Embryonic facial prominence (tissue), 1 donor: ENCODE measurements around the gene TMBIM6.
A peak's percentile ranks its signal among the peaks of the same experiment; 100 is the strongest.
"Not testable (repeated sequence)": the region's sequence is repeated elsewhere in the genome, so short reads cannot be mapped to it uniquely, and the experiment has no call there.

Source experiments
- DNase-seq: peaks from one replicate; pipeline ENCODE4 v3.0.0-alpha.2; 2016; ENCODE audit errors: extremely low spot score

TMBIM6 gene, protein sequence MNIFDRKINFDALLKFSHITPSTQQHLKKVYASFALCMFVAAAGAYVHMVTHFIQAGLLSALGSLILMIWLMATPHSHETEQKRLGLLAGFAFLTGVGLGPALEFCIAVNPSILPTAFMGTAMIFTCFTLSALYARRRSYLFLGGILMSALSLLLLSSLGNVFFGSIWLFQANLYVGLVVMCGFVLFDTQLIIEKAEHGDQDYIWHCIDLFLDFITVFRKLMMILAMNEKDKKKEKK

DNA sequence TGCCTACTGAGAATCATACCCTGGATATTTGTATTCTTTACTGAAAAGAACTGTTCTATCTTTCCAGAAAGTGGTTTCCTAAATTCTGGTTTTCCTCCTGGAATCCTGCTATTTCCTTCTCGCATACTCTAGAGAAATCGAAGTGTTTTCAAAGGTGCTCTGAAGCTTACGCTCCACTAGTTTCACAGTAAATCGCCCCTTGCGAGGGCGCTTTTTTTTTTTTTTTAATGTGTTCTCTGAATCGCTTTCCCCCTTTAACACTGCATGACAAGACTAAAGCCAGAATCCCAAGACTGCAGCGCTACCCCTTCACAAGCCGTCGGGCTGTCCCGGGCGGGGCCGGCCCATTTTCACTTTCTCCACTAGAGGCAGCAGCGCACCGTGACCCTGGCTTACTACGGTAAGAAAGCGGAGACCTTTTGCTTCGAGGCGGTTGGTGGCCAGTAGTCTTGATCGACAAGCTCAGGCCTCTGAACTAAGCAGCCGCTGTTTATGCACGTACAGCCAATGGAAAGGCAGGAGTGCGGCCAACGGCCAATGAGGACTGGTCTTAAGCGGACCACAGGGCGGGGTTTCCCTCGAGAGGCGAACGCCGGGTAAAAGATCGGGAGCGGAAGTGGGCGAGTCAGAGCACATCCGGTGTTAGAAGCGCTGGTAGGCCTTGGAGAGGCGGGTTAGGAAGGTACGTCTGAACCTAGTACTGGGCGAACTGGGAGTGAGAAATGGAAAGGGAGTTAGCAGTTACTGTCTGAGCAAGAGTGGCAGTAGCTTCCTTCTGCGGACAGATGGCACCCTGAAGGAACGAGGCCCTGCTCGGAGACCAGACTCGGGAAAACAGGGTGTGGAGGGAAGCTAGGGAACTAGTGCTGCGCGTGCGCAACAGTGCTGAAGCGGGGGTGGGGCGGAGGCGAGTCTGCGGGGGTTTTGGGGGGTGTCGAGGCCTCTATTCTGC, at the start of gene TMBIM6:
TMBIM6 (plus strand) TSS at position 628 of the 952 bp plus-strand sequence. CDS start 10,937 bp downstream, outside the sequence.
- DNase-seq = peak; percentile 100

DNA sequence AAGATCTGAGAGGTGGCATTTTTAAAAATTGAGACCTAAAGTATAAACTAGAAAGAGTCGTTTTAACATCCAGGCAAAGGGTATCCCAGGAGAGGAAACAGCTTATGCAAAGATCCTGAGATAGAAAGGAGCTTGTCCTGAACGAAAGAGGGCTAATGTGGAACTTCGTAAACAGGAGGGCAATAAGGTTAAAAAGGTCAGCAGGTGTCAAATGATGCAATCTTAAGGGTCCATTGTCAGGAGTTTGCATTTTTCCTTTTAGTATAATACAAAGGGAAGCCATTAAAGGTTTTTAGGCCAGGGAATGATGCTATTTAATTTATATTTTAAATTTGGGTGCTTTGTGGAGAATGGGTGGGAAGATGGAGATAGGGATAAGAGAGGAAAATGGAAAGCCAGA, 48.5 kb upstream of the TMBIM6 start:
- DNase-seq = no peak

DNA sequence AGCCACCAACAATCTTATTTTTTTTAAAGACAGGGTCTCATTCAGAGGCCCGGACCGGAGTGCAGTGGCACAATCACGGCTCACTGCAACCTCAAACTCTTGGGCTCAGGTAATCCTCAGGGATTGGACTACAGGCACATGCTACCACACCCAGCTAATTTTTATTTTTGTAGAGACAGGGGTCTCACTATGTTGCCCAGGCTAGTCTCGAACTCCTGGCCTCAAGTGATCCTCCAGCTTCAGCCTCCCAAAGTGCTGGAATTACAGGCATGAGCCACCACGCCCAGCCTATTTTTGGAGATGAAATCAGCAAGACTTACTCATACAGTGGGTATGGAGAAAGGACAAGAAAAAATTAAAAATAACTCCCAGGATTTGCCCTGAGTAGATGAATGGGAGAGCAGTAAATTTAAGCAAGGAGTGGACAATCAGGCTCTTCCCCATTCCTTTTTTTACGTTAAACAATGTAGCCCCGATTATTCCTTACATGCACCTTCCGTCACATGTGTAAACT, 47.4 kb upstream of the TMBIM6 start:
- no peak for DNase-seq

DNA sequence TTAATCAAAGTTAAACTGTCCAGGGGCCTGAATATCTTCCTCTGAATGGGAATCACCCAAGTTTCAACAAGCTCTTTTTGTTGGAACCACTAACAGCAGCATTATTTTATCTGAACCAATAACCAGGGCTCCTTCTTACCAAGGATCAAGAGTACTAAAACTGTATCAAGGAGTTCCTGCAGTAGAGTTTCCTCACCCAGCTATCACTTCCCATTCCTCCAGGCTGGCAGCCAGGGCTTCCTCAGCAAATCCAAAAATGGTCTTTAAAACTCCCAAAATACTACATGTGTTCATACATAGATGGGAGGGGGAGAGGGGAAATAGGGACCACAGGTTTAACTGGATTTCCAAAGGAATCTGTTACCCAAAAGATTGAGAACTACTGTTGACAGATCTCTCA, 44.6 kb upstream of the TMBIM6 start:
- DNase-seq = no peak

DNA sequence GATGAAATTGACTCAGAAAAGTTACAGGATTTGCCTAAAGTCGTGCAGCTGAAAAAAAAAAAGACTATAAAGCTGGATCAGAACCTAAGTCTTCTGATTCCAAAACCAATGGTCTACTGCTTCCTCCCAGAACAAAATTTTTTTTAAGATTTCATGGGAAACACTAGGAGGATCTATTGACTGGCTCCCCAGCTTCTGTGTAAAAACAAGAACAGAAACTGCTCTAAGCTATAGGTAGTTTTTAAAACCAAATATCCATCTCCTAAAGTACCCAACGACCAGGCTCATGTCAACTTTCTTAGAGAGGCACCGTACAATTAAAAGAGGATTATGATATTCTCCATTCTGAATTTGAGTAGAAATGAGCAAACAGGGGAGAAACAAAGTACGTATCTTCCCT, 43.5 kb upstream of the TMBIM6 start:
- DNase-seq = no peak

DNA sequence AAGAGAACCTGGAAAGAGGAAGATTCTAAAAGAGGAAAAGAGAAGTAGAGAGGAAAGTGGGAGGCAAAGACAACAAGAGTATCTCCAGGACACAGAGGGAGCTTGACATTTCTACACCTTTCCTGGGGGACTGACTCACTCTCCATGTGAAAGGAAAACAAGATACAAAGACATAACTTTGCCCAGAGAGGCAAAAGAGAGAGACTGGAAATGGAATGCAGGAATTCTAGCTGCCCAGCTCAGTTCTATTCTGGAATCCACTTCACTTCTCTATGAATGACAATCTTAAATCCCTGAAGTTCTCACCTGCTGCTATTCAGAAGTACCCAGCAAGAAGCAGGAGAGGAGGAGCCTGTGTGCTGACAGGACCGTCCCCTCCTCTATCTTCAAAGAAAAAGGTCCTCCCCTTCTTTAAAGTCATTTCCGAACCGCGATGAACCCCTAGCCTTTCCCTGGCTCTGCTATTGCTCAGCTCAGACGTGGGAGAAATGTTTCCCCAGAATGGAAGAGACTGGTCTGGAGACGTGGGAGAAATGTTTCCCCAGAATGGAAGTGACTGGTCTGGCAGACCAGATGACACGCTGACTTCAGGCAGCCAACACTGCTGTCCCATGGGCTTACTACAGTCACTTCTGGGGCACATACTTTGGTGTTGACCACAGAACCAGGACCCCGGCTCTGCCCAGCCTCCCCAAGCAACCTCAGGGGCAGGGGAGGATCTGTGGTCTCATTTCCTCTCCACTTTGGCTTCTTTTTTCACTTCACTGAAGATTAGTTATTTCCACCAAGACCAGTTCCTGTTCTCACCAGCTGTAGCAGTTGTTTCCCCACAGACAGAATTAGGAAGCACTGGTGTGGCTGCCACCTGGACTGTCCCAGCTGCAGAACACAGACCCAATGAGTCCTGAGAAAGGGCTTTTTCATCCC, 42.5 kb upstream of the TMBIM6 start:
- DNase-seq = no peak

DNA sequence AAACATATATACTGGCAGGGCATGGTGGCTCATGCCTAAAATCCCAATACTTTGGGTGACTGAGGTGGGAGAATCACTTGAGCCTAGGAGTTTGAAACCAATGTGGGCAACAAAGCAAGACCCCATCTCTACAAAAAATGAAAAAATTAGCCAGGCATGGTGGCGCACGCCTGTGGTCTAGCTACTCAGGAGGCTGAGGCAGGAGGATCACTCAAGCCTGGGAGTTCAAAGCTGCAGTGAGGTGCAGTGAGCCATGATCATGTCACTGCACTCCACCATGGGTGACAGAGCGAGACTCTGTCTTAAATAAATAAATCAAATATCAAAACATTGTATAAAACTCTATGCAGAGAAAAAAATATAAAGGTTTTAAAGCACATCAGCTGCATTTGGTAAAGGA, 39.3 kb upstream of the TMBIM6 start:
- DNase-seq = no peak

DNA sequence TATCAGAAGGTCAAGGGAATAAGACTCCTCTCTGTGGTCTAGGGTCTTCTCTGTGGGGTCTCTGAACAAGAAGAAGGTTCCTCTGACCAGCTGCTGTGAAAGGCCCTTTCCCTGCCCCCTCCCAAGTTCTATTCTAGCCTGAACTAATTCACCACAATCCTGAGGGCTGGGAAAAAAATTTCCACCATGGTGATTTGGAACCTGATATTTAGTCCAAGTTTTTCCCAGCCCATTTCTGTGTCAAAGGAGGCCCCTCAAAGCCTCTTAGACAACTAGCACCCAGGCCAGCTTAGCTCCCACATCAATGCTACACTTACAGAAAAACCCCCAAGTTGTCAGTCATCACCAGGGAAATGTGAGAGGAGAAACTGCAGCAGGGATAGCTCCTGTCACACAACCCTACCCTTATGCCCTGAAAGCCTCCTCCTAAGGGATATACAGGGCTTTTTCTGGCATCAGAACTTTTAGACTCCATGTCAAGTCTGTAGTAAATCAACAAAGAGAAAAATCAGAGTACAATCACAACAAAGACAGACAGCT, 38.6 kb upstream of the TMBIM6 start:
- no peak for DNase-seq

DNA sequence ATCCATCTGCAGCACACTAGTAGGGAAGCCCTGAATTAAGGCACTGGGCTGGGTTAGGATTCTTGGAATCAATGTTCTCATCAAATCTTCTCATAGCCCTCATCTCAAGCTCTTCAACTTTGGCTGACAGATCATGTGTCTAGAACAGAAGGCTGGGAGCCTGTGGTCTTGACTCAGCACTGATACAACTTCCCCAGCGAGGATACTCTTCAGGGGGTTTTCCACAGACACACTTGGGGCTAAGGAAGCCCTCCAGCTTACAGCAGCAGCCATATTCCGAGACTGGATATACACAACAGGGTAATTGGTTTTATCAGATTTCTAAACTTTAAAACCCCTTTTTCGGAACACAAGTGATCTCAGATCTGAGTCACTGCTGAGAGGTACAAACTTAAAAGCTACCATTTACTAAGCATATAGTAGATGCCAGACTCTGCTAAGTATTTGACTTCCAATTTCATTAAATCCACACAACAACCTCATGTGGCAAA, 37.7 kb upstream of the TMBIM6 start:
- DNase-seq = no peak

DNA sequence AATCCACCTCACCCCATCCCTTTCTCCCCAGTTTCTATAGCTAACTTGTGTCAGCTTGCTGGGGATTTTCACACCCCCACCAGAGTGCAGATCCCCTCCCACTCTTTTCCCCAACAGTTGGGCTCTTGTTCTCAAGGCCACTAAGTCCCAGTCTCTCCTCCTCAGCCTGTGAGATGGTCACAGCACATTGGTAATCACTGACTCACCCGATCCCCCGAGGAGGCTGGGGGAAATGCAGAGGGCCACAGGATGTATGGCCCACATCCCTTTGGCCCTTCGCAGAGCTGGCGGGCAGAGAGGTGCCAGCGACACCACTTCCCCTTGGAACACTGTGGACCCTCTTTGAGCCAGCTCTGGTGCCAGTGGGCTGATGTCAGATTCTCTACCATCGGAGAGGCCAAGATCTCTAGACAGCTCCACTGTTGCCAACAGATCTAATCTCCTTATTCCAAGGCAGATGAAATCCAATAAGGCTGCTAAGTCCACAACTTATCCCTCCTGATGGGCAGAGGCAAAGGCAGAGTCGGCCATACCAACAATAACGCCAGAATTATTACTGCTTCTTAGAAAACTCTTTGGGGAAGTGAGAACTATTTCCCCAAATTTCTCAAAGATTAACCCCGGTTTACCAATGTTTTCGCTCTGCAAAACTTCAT, 35.8 kb upstream of the TMBIM6 start:
- DNase-seq = no peak

DNA sequence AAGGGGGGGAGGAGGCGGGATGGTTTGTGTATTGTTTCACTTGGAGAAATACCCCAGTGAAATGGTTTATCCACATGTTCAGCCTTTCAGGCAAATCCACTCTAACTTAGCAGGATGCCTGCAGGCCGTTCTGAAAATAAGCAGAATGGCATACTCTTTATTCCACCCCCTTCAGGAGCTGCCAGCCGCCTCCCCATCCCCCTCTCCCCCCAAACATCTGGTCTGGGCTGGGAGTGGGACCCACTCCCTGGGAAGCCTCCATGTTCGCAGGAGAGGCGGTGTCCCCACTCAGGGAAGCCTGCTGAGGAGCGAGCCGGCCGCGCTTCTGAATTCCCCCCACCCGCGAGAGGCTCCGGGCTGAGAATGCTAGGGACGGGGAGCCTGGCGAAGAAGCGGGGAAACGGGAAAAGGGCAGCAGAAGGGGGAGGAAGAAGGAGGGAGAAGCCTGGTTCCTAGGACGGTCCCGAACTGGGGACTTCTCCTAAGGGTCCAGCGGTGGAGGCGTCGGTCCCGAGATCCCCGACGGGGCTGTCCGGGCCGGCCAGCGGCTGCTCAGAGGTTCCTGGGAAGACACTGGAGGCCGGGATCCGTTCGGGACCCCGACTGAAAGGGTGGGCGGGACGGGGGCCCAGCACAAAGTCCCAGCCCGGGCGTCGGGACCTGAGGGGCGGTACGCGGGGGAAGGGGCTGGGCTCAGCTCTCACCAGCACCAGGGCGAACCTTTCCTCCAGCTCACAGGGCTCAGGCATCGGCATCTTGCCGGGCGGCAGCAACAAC, 34.8 kb upstream of the TMBIM6 start:
- peak; percentile 58 for DNase-seq

DNA sequence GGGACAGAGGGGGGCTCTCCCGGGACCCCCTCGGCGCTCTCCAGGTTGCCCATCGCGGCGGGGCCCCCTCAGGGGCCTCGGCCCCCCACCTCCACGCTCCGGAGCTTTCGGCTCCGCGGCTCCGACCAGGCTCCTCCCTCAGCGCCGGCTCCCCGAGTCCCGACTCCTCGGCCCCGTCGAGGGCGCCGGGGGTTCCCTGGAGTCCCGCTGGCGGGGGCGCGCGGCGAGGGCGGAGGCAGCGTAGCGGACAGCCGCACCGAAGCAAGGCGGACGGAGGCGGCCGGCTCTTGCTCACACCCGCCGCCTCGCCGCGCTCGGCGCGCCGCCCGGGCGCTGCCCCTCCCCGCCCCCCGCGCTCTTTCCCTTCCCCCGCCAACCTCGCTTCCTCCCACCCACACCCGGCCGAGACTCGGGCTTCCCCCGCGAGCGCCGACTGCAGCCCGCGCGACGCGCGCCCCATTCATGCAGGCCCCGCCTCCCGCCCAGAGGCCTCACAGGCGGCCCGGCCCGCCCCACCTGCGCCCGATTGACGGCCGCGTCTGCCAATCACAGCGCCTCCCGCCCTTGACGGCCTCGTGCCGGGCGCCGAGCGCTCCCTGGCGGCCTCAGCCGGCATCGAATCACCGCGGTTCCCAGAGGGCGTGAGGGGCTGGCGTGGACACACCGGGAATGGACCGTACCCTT, 34.1 kb upstream of the TMBIM6 start, which contains the start of gene FMNL3:
FMNL3 (minus strand) TSS at position 278 of the 684 bp plus-strand sequence; CDS start at position 53, 225 bp downstream.
- peak; percentile 90 for DNase-seq

DNA sequence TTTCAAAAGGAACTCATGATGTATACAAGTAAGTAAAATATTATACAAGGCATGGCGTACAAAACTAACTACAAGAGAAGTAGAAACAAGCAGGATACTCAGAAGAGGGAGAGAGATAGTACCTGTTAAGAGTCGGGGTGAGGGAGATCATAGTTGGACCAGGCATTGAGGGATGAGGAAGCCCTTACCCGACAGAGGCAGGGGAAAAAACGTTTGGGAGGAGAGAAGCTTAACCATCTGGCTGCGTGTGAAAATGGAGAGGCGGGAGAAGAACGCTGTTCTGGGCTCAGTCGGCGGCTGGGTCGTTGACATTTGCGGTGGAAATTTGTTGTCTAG, 33.6 kb upstream of the TMBIM6 start:
- no peak for DNase-seq

DNA sequence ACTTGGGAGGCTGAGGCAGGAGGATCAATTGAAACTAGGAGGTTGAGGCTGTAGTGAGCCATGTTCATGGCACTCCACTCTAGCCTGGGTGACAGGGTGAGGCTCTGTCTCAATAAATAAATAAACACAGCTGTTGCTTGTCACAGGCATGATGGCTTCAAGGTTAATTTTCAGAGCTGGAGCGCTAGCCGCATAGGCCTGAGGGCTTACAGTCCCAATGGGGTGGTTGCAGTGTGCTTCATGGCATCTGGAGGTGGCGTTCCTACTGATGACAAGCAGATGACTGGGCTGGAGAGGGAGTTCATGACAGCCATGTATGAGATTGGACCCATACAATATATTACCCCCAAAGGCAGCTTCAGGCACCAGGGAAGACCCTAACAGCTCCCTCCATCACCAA, 32.5 kb upstream of the TMBIM6 start:
- no peak for DNase-seq

DNA sequence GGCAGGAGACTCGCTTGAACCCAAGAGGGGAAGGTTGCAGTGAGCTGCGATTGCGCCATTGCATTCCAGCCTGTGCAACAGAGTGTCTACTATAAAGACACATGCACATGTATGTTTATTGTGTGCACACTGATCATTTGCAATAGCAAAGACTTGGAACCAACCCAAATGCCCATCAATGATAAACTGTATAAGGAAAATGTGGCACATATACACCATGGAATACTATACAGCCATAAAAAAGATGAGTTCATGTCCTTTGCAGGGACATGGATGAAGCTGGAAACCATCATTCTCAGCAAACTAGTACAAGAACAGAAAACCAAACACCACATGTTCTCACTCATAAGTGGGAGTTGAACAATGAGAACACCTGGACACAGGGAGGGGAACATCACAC, 27.4 kb upstream of the TMBIM6 start:
- not testable (repeated sequence) for DNase-seq

DNA sequence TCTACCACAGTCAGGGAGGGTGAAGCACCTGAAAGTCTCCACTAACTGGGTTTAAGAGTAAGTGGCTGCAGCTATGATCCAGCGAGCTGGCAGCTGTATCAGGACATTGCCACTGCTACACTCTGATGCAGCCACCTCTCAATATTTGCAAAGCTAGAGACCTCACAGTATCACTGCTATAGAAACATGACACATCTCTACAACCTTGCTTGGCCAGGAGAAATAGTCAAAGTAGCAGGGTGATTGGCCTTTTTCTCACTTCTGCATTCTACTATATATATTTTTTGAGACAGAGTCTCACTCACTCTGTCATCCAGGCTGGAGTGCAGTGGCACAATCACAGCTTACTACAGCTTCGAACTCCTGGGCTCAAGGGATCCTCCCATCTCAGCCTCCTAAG, 24.8 kb upstream of the TMBIM6 start:
- no peak for DNase-seq

DNA sequence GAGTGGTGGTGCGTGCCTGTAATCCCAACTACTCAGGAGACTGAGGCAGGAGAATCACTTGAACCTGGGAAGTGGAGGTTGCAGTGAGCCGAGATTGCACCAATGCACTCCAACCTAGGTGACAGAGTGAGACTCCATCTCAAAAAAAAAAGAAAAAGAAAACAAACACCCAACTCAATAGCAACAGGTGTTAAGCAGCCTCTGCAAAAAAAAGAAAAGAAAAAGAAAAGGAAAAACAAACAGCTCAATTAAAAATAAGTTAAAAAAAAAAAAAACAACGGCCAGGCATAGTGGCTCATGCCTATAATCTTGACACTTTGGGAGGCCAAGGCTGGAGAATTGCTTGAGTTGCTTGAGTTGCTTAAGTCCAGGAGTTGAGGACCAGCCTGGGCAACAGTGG, 23.6 kb upstream of the TMBIM6 start:
- DNase-seq = not testable (repeated sequence)

DNA sequence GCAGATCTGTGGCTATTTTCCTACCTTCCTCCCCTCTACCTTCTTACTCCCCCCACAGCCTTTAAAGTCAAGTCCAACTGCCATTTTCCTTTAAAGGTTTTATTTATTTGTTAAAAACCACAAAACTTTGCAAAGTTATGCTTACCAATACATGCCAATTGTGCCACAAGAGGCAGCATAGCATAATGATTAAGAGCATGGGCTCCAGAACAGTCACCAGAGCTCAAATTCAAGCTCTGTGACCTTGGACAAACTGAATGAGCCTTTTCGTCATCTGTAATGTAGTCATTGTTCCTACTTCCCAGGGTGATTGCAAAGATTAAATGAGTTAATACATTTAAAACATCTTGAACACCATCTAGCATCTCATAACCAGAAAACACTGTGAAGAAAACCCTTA, 21.1 kb upstream of the TMBIM6 start:
- DNase-seq = no peak

DNA sequence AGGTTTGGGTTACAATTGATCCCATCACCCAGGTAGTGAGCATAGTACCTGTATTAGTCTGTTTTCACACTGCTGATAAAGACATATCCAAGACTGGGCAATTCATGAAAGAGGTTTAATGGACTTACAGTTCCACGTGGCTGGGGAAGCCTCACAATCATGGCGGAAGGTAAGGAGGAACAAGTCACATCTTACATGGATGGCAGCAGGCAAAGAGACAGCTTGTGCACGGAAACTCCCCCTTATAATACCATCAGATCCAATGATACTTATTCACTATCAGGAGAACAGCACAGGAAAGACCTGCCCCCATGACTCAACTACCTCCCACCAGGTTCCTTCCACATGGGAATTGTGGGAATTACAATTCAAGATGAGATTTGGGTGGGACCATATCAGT, 20.0 kb upstream of the TMBIM6 start:
- DNase-seq = not testable (repeated sequence)
